Upper lobe of left lung (tissue), 6 donors: ENCODE results near the gene BBS1. TPM values are rescaled to one million over a fixed set of nuclear protein-coding genes. Genes with fewer than 3 reads are reported as not detected.
"Not testable (repeated sequence)": the region's sequence is repeated elsewhere in the genome, so short reads cannot be mapped to it uniquely, and the experiment has no call there.

Experiments
- ATAC-seq, 2 donors: fragments of 200-7000 bp; cut with Tn5 transposase; one replicate each; pipeline ENCODE4 v1.9.1; 2022; ENCODE audit warnings: mild to moderate bottlenecking in 2 of 2, moderate library complexity in 2 of 2; ENCODE audit not compliant: low FRiP score in 2 of 2
- DNase-seq, 2 donors: peaks; one replicate each; pipeline ENCODE4 v3.0.0-alpha.2; 2019 to 2020
- H3K27ac ChIP-seq, 4 donors: fragments of 200-600 bp; sonication (generic); one replicate each; pipeline ENCODE4 v1.5.1; 2016 to 2019
- H3K27me3 ChIP-seq, 4 donors: fragments of 200-600 bp; sonication (generic); one replicate each; pipeline ENCODE4 v1.5.1; 2017 to 2019
- H3K36me3 ChIP-seq, 4 donors: fragments of 200-600 bp; sonication (generic); one replicate each; pipeline ENCODE4 v1.5.1; 2016 to 2019
- H3K4me1 ChIP-seq, 4 donors: fragments of 200-600 bp; sonication (generic); one replicate each; pipeline ENCODE4 v1.5.1; 2018 to 2019
- H3K4me3 ChIP-seq, 4 donors: fragments of 200-600 bp; sonication (generic); one replicate each; pipeline ENCODE4 v1.5.1; 2017 to 2019; ENCODE audit warnings: mild to moderate bottlenecking in 2 of 4, moderate library complexity in 1 of 4
- H3K9me3 ChIP-seq, 4 donors: fragments of 200-600 bp; sonication (generic); one replicate each; pipeline ENCODE4 v1.5.1; 2018 to 2019
- EP300 ChIP-seq, 4 donors: sonication (generic); formaldehyde crosslinking; IDR thresholded peaks; one replicate each; pipeline ENCODE4 v1.5.1; 2017; ENCODE audit warnings: antibody characterized with exemption in 4 of 4, control low read depth in 2 of 4
- POLR2A ChIP-seq, 4 donors: fragments of 450-650 bp; IDR thresholded peaks; one replicate each; pipeline ENCODE4 v1.5.1; 2016 to 2017; ENCODE audit warnings: antibody characterized with exemption in 4 of 4, mild to moderate bottlenecking in 2 of 4
- POLR2AphosphoS5 ChIP-seq, 2 donors: sonication (generic); formaldehyde crosslinking; IDR thresholded peaks; one replicate each; pipeline ENCODE4 v1.5.1; 2017; ENCODE audit warnings: antibody characterized with exemption in 2 of 2
- WGBS, 2 donors: methylation state at CpG; one replicate each; pipeline ENCODE4 v1.1.5; 2017 to 2018; 5-methylcytosine and 5-hydroxymethylcytosine counted together
- total RNA-seq, 6 donors: library from RNA; depleted of rRNA in 4 of 6; stranded (reverse); fragments of >200 nt in 4 of 6; gene quantifications; one replicate each; pipeline versions ENCODE4 v1.1.0 to v1.2.1, GENCODE V29; 2016 to 2021
- TF ChIP-seq, protein P1 (sequence below), 6 experiments: fragments of 450-650 bp in 4 of 6; fragments of 200-600 bp in 2 of 6; sonication (generic) in 2 of 6; IDR thresholded peaks; one replicate each; pipeline ENCODE4 v1.5.1; 2016 to 2019; ENCODE audit warnings: antibody characterized with exemption in 6 of 6
- donor health status: DM: no; HTN: no; CAD: no; lungs with moderate emphysema.
- donor health status: DM: no; HTN: yes; CAD: no; lungs with severe emphysema.

BBS1 gene
- 100 to 1,000 TPM in 1 of 6 donors, 10 to 100 TPM in 5; 26.0 to 145 (median 44.8) TPM for total RNA-seq

DNA sequence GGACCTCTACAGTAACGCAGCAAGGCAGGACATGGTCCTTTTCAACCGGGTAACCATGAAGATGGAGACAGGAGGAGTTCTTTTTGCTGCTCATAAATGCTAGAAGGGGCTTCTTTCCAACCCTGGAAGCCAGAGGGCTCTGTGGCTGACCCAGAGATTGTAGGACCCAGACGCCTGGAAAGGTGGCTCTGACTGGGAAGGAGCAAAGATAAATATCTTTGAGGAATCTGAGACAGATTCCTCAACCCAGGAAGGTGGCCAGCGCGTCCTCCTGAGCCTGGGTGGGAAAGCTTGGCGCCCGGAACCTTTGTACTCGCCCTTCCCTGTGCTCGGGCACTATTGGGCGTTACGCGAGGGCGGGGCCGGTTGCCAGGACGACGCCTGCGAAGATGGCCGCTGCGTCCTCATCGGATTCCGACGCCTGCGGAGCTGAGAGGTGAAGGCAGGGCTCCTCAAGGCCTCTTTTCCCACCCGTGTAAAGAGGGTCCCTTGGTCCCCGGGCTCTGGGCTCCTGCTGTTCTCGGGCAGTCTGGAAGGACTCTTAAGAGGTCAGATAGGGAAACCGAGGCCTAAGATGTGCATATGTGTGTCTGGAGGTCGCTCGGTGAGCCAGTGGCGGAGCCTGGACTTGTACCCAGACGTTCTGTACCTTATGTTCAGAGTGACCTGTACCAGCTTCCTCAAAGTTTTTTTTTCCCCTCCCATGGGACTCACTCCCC lies at the start of gene BBS1:
Gene BBS1 (plus strand): TSS at position 365 of the 719 bp plus-strand sequence. CDS start 25 bp downstream, at position 390.
- Histone ChIP-seq H3K36me3 (peaks cover 0 to 22% (median 11%) of the 10 kb centered on the region in 4 donors), H3K27ac (peak within 1 kb of the TSS; percentile 4 to 76 (median 34)), H3K4me3 (peak within 1 kb of the TSS; percentile 75 to 96 (median 88)), H3K4me1 (peaks cover 9 to 15% (median 13%) of the 10 kb centered on the region in 4 donors), H3K9me3 (no peaks in the 10 kb centered on the region), H3K27me3 (no peaks in the 10 kb centered on the region)
- peak; percentile 87 to 98 for DNase-seq
- 1 to 3% methylated on average over 11 to 31 of the region's 31 CpGs for WGBS, 2 donors
- TF ChIP-seq, protein P1, sequence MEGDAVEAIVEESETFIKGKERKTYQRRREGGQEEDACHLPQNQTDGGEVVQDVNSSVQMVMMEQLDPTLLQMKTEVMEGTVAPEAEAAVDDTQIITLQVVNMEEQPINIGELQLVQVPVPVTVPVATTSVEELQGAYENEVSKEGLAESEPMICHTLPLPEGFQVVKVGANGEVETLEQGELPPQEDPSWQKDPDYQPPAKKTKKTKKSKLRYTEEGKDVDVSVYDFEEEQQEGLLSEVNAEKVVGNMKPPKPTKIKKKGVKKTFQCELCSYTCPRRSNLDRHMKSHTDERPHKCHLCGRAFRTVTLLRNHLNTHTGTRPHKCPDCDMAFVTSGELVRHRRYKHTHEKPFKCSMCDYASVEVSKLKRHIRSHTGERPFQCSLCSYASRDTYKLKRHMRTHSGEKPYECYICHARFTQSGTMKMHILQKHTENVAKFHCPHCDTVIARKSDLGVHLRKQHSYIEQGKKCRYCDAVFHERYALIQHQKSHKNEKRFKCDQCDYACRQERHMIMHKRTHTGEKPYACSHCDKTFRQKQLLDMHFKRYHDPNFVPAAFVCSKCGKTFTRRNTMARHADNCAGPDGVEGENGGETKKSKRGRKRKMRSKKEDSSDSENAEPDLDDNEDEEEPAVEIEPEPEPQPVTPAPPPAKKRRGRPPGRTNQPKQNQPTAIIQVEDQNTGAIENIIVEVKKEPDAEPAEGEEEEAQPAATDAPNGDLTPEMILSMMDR (IDR thresholded peaks at IDR 0.05): no peak
- TF ChIP-seq POLR2A (IDR thresholded peaks at IDR 0.05) (peak in 3 of 4 donors; percentile 26 to 64 (median 50)), POLR2AphosphoS5 (IDR thresholded peaks at IDR 0.05) (peak; percentile 47 to 79)
- ATAC-seq: peak; percentile 93 to 97

DNA sequence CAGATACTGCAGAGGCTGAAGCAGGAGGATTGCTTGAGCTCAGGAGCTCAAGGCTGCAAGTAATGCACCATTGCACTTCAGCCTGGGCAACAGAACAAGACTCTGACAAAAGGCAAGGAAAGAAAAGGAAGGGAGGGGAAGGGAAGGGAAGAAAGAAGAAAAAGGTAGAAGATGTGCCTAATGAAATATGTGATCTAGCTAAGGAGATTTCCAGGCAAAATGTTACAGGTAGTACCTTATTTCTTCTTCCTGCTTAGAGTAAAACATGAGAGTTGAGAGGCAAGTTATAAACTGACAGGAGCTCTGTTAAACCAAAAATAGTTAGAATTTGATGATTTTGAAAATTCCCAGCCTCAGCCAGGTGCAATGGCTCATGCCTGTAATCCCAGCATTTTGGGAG lies 48.4 kb upstream of the BBS1 start:
- Histone ChIP-seq H3K4me1 (peaks cover 0 to 9% (median 3%) of the 10 kb centered on the region in 4 donors), H3K27me3 (no peaks in the 10 kb centered on the region), H3K27ac (no peak overlapping the region), H3K36me3 (no peaks in the 10 kb centered on the region), H3K9me3 (no peaks in the 10 kb centered on the region), H3K4me3 (no peak overlapping the region)
- ATAC-seq: no peak
- no peak for DNase-seq
- TF ChIP-seq POLR2AphosphoS5 (IDR thresholded peaks at IDR 0.05) (no peak), POLR2A (IDR thresholded peaks at IDR 0.05) (no peak), EP300 (IDR thresholded peaks at IDR 0.05) (no peak)
- TF ChIP-seq, protein P1 (IDR thresholded peaks at IDR 0.05): no peak

DNA sequence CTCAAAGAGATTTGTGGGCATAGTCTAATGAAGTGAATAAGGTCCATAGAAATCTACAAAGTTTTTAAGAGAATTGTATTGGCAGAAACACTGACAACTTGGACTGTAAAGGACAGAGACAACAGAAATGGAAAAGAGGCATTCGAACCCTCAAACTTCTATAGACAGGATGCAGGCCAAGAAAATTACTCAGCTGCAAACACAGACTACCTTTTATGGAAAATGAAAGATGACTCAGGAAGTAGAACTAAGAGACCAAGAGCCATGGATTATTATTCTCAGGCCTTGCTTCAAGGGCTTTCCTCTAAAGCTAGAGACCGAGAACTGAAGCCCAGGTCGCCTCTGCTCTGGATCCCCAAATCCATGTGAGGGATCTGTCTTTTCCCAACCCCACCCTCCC lies 47.5 kb upstream of the BBS1 start:
- TF ChIP-seq EP300 (IDR thresholded peaks at IDR 0.05): no peak
- TF ChIP-seq, protein P1 (IDR thresholded peaks at IDR 0.05): no peak
- no peak for TF ChIP-seq POLR2AphosphoS5 (IDR thresholded peaks at IDR 0.05)
- H3K27me3 ChIP-seq: no peaks in the 10 kb centered on the region
- H3K9me3 ChIP-seq: no peaks in the 10 kb centered on the region
- no peak overlapping the region for H3K27ac ChIP-seq
- peaks cover 7 to 18% (median 10%) of the 10 kb centered on the region in 4 donors for H3K4me1 ChIP-seq
- ATAC-seq (no peak), DNase-seq (no peak)
- no peak overlapping the region for H3K4me3 ChIP-seq
- WGBS, 2 donors: 74 to 89% methylated on average over 3 of the region's 3 CpGs
- no peaks in the 10 kb centered on the region for H3K36me3 ChIP-seq

DNA sequence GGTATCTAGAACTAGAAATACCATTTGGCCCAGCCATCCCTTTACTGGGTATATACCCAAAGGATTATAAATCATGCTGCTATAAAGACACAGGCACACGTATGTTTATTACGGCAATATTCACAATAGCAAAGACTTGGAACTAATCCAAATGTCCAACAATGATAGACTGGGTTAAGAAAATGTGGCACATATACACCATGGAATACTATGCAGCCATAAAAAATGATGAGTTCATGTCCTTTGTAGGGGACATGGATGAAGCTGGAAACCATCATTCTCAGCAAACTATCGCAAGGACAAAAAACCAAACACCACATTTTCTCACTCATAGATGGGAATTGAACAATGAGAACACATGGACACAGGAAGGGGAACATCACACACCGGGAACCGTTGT lies 46.3 kb upstream of the BBS1 start:
- not testable (repeated sequence) for ATAC-seq, H3K27ac ChIP-seq, H3K36me3 ChIP-seq, H3K27me3 ChIP-seq, H3K4me3 ChIP-seq, DNase-seq, H3K9me3 ChIP-seq
- WGBS, 2 donors: 73 to 83% methylated on average over 5 of the region's 5 CpGs
- H3K4me1 ChIP-seq: peaks cover 10 to 23% (median 15%) of the 10 kb centered on the region in 4 donors

DNA sequence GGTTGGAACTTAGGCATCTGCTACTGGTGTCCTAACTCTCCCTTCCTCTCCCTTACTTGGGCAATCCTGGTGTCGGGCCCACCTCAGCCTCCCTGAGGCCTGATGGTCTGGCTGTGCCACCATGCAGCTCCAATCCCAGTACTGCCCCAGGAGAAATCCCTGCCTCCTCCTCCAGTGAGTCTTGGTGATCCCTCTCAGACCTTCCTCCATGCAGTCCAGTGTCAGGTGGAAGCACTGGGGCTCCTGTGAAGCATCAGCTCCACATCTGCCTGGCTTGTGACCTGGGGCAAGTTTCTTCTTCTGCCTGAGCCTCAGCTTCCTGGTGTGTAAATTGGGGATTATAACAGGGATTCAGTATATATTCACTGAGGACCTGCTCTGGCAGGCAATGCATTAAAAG lies 45.5 kb upstream of the BBS1 start:
- no peak overlapping the region for H3K27ac ChIP-seq
- WGBS, 2 donors: 89% methylated on average over 1 of the region's 1 CpG
- H3K4me3 ChIP-seq: no peak overlapping the region
- no peak for DNase-seq
- no peaks in the 10 kb centered on the region for H3K36me3 ChIP-seq
- TF ChIP-seq POLR2AphosphoS5 (IDR thresholded peaks at IDR 0.05) (no peak), POLR2A (IDR thresholded peaks at IDR 0.05) (no peak), EP300 (IDR thresholded peaks at IDR 0.05) (no peak)
- TF ChIP-seq, protein P1 (IDR thresholded peaks at IDR 0.05): no peak
- ATAC-seq: no peak
- H3K9me3 ChIP-seq: no peaks in the 10 kb centered on the region
- H3K4me1 ChIP-seq: peaks cover 10 to 23% (median 15%) of the 10 kb centered on the region in 4 donors
- H3K27me3 ChIP-seq: no peaks in the 10 kb centered on the region
